ENCODE data around the gene ZNF576.
"Not testable (repeated sequence)": the region's sequence is repeated elsewhere in the genome, so short reads cannot be mapped to it uniquely, and the experiment has no call there.

Gene ZNF576

GRCh38 chr19:43586346-43586745, 10.0 kb upstream of the ZNF576 start:
- no CpG with 5 or more reads among the region's 2 CpGs for WGBS (ENCODE audit: extremely low coverage, insufficient coverage, low lambda C conversion rate)

GRCh38 chr19:43587029-43587428, 9.4 kb upstream of the ZNF576 start:
- WGBS (ENCODE audit: extremely low coverage, insufficient coverage, low lambda C conversion rate): no CpG with 5 or more reads among the region's 3 CpGs
- not testable (repeated sequence) for H4K5ac ChIP-seq (ENCODE audit: low read length); H3K4me1 ChIP-seq (ENCODE audit: control insufficient read depth, low read depth, low read length)

More at GRCh38 chr19:43586346-43586745, 10.0 kb upstream of the ZNF576 start:
- H3K27ac ChIP-seq (ENCODE audit: low read depth, low read length): no peak overlapping the region
- no peaks in the 10 kb centered on the region for H3K27me3 ChIP-seq (ENCODE audit: insufficient read depth, low read length, poor library complexity)
- no peak overlapping the region for H2BK15ac ChIP-seq (replicated peaks; ENCODE audit: low read depth)
- no peak overlapping the region for H4K8ac ChIP-seq (ENCODE audit: low read depth, low read length)
- DNase-seq: no peak
- H3K4me1 ChIP-seq (ENCODE audit: control insufficient read depth, low read depth, low read length): peaks cover 3% of the 10 kb centered on the region
- no peak overlapping the region for H3K23ac ChIP-seq (ENCODE audit: low read length)
- H3K18ac ChIP-seq (ENCODE audit: low read length): no peak overlapping the region
- no peak overlapping the region for H3K4me3 ChIP-seq (ENCODE audit: low read length)
- no peak overlapping the region for H2AK5ac ChIP-seq (ENCODE audit: low read length)
- no peaks in the 10 kb centered on the region for H3K79me2 ChIP-seq (ENCODE audit: control insufficient read depth, insufficient read depth, low read length)
- peaks cover 1% of the 10 kb centered on the region for H3K36me3 ChIP-seq (ENCODE audit: control insufficient read depth, insufficient read depth, low read length)
- no peak overlapping the region for H3K4me2 ChIP-seq (ENCODE audit: low read length)
- H2BK120ac ChIP-seq (ENCODE audit: low read depth, low read length): no peak overlapping the region
- no peaks in the 10 kb centered on the region for H3K79me1 ChIP-seq (ENCODE audit: low read length)
- H3K4ac ChIP-seq (ENCODE audit: low read depth, low read length): no peak overlapping the region
- H4K5ac ChIP-seq (ENCODE audit: low read length): no peak overlapping the region
- no peak overlapping the region for H2BK5ac ChIP-seq (ENCODE audit: low read length)
- H3K9ac ChIP-seq (ENCODE audit: low read length): no peak overlapping the region
- no peak overlapping the region for H3K56ac ChIP-seq (ENCODE audit: low read length)

GRCh38 chr19:43589277-43589676, 7.1 kb upstream of the ZNF576 start:
- Histone ChIP-seq H3K27ac (ENCODE audit: low read depth, low read length) (no peak overlapping the region), H3K18ac (ENCODE audit: low read length) (no peak overlapping the region), H3K27me3 (ENCODE audit: insufficient read depth, low read length, poor library complexity) (no peaks in the 10 kb centered on the region), H3K9ac (ENCODE audit: low read length) (no peak overlapping the region), H3K23ac (ENCODE audit: low read length) (no peak overlapping the region), H2BK120ac (ENCODE audit: low read depth, low read length) (no peak overlapping the region), H3K4ac (ENCODE audit: low read depth, low read length) (no peak overlapping the region), H3K79me2 (ENCODE audit: control insufficient read depth, insufficient read depth, low read length) (no peaks in the 10 kb centered on the region), H3K4me3 (ENCODE audit: low read length) (no peak overlapping the region), H3K4me1 (ENCODE audit: control insufficient read depth, low read depth, low read length) (no peaks in the 10 kb centered on the region), H2AK5ac (ENCODE audit: low read length) (no peak overlapping the region), H4K8ac (ENCODE audit: low read depth, low read length) (no peak overlapping the region), H2BK5ac (ENCODE audit: low read length) (no peak overlapping the region), H2BK15ac (replicated peaks; ENCODE audit: low read depth) (no peak overlapping the region), H4K5ac (ENCODE audit: low read length) (no peak overlapping the region), H3K56ac (ENCODE audit: low read length) (no peak overlapping the region), H3K4me2 (ENCODE audit: low read length) (no peak overlapping the region), H3K36me3 (ENCODE audit: control insufficient read depth, insufficient read depth, low read length) (peaks cover 1% of the 10 kb centered on the region), H3K79me1 (ENCODE audit: low read length) (peaks cover 5% of the 10 kb centered on the region)
- no CpG with 5 or more reads among the region's 5 CpGs for whole genome bisulfite sequencing (ENCODE audit: extremely low coverage, insufficient coverage, low lambda C conversion rate)
- DNase-seq: no peak

More at GRCh38 chr19:43587029-43587428, 9.4 kb upstream of the ZNF576 start:
- H2BK120ac ChIP-seq (ENCODE audit: low read depth, low read length); H3K4me2 ChIP-seq (ENCODE audit: low read length); H3K79me1 ChIP-seq (ENCODE audit: low read length); H3K4me3 ChIP-seq (ENCODE audit: low read length); H3K9ac ChIP-seq (ENCODE audit: low read length); DNase-seq; H3K27me3 ChIP-seq (ENCODE audit: insufficient read depth, low read length, poor library complexity); H3K4ac ChIP-seq (ENCODE audit: low read depth, low read length); H4K8ac ChIP-seq (ENCODE audit: low read depth, low read length); H2BK5ac ChIP-seq (ENCODE audit: low read length); H3K36me3 ChIP-seq (ENCODE audit: control insufficient read depth, insufficient read depth, low read length); H2AK5ac ChIP-seq (ENCODE audit: low read length); H3K79me2 ChIP-seq (ENCODE audit: control insufficient read depth, insufficient read depth, low read length); H3K56ac ChIP-seq (ENCODE audit: low read length); H2BK15ac ChIP-seq (replicated peaks; ENCODE audit: low read depth); H3K27ac ChIP-seq (ENCODE audit: low read depth, low read length); H3K23ac ChIP-seq (ENCODE audit: low read length); H3K18ac ChIP-seq (ENCODE audit: low read length): not testable (repeated sequence)

GRCh38 chr19:43589678-43590077, 6.7 kb upstream of the ZNF576 start:
- Histone ChIP-seq H3K23ac (ENCODE audit: low read length) (no peak overlapping the region), H3K56ac (ENCODE audit: low read length) (no peak overlapping the region), H3K4me2 (ENCODE audit: low read length) (no peak overlapping the region), H2BK5ac (ENCODE audit: low read length) (no peak overlapping the region), H3K36me3 (ENCODE audit: control insufficient read depth, insufficient read depth, low read length) (peaks cover 1% of the 10 kb centered on the region), H4K8ac (ENCODE audit: low read depth, low read length) (no peak overlapping the region), H3K4me3 (ENCODE audit: low read length) (no peak overlapping the region), H3K4me1 (ENCODE audit: control insufficient read depth, low read depth, low read length) (no peaks in the 10 kb centered on the region), H2AK5ac (ENCODE audit: low read length) (no peak overlapping the region), H2BK15ac (replicated peaks; ENCODE audit: low read depth) (no peak overlapping the region), H3K79me2 (ENCODE audit: control insufficient read depth, insufficient read depth, low read length) (no peaks in the 10 kb centered on the region), H3K4ac (ENCODE audit: low read depth, low read length) (no peak overlapping the region), H4K5ac (ENCODE audit: low read length) (no peak overlapping the region), H3K18ac (ENCODE audit: low read length) (no peak overlapping the region), H3K27me3 (ENCODE audit: insufficient read depth, low read length, poor library complexity) (no peaks in the 10 kb centered on the region), H3K9ac (ENCODE audit: low read length) (no peak overlapping the region), H2BK120ac (ENCODE audit: low read depth, low read length) (no peak overlapping the region), H3K27ac (ENCODE audit: low read depth, low read length) (no peak overlapping the region), H3K79me1 (ENCODE audit: low read length) (peaks cover 5% of the 10 kb centered on the region)
- WGBS (ENCODE audit: extremely low coverage, insufficient coverage, low lambda C conversion rate): no CpG with 5 or more reads among the region's 6 CpGs
- DNase-seq: no peak

- WGBS (ENCODE audit: extremely low coverage, insufficient coverage, low lambda C conversion rate): no CpG with 5 or more reads among the region's 63 CpGs
- Histone ChIP-seq H3K23ac (ENCODE audit: low read length) (no peak overlapping the region), H3K4me3 (ENCODE audit: low read length) (no peak overlapping the region)
Measured at GRCh38 chr19:43591904-43592772, 4.3 kb upstream of the ZNF576 start.

More at GRCh38 chr19:43591904-43592772, 4.3 kb upstream of the ZNF576 start:
- DNase-seq: no peak
- Histone ChIP-seq H3K36me3 (ENCODE audit: control insufficient read depth, insufficient read depth, low read length) (no peaks in the 10 kb centered on the region), H3K4me2 (ENCODE audit: low read length) (no peak overlapping the region), H3K4ac (ENCODE audit: low read depth, low read length) (no peak overlapping the region), H3K79me1 (ENCODE audit: low read length) (peaks cover 5% of the 10 kb centered on the region), H2BK5ac (ENCODE audit: low read length) (no peak overlapping the region), H2BK15ac (replicated peaks; ENCODE audit: low read depth) (no peak overlapping the region), H2BK120ac (ENCODE audit: low read depth, low read length) (no peak overlapping the region), H3K56ac (ENCODE audit: low read length) (no peak overlapping the region), H3K79me2 (ENCODE audit: control insufficient read depth, insufficient read depth, low read length) (peaks cover 4% of the 10 kb centered on the region), H4K5ac (ENCODE audit: low read length) (no peak overlapping the region), H3K27ac (ENCODE audit: low read depth, low read length) (no peak overlapping the region), H3K18ac (ENCODE audit: low read length) (no peak overlapping the region), H3K27me3 (ENCODE audit: insufficient read depth, low read length, poor library complexity) (no peaks in the 10 kb centered on the region), H3K9ac (ENCODE audit: low read length) (no peak overlapping the region), H3K4me1 (ENCODE audit: control insufficient read depth, low read depth, low read length) (no peaks in the 10 kb centered on the region), H2AK5ac (ENCODE audit: low read length) (no peak overlapping the region), H4K8ac (ENCODE audit: low read depth, low read length) (no peak overlapping the region)
